Fibroblast of pulmonary artery (primary cell): Measurements from ENCODE around the gene RPTOR.

Experiments
- DNase-seq: peaks from one replicate; pipeline ENCODE4 v3.0.0-alpha.2; 2010; ENCODE audit warnings: low read depth
- H3K4me3 ChIP-seq: replicated peaks from 2 replicates; pipeline ENCODE4 v1.5.1; 2011; ENCODE audit warnings: low read depth, mild to moderate bottlenecking, control low read depth, low read length, moderate library complexity
- TF ChIP-seq, protein P1 (sequence below): IDR thresholded peaks from 2 replicates; pipeline ENCODE4 v1.5.1; 2011; ENCODE audit warnings: mild to moderate bottlenecking, control low read depth, low read length, inconsistent platforms; ENCODE audit errors: missing control alignments

RPTOR gene

DNA sequence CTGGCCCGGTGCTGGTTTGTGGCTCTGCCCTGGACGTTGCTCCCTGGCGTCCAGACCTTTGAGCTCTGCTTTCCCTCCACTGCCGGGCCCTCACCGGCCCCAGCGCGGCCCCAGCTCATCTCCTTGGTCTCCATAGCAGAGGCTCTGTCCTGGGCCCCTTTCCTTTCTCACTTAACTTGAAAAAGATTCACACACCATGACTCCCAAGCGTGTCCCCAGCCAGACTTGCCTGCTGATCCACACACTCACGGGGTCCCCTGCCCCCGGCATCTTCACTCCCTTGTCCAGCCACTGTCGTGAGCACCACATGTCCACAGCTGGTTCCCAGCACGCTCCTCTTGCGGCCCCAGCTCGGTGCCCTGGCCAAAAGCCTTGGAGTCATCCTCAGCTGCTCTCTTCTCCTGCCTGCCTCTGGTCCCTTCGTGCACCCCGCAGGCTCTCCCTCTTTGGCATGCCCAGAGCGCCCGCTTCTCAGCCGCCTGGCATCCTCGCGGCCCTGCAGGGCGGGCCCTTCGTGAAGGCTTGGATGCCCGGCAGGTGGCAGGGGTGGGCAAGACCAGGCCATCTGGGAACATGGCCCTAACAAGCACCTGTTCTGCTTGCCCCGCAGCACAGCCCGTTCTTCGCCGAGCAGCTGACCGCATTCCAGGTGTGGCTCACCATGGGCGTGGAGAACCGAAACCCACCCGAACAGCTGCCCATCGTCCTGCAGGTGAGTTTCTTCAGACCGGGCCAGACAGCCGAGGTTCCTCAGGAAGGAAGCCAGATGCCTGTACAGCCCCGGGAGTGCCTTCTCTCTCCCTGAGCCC lies 301.4 kb downstream of the RPTOR start:
- H3K4me3 ChIP-seq = no peak overlapping the region
- TF ChIP-seq, protein P1, sequence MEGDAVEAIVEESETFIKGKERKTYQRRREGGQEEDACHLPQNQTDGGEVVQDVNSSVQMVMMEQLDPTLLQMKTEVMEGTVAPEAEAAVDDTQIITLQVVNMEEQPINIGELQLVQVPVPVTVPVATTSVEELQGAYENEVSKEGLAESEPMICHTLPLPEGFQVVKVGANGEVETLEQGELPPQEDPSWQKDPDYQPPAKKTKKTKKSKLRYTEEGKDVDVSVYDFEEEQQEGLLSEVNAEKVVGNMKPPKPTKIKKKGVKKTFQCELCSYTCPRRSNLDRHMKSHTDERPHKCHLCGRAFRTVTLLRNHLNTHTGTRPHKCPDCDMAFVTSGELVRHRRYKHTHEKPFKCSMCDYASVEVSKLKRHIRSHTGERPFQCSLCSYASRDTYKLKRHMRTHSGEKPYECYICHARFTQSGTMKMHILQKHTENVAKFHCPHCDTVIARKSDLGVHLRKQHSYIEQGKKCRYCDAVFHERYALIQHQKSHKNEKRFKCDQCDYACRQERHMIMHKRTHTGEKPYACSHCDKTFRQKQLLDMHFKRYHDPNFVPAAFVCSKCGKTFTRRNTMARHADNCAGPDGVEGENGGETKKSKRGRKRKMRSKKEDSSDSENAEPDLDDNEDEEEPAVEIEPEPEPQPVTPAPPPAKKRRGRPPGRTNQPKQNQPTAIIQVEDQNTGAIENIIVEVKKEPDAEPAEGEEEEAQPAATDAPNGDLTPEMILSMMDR = no peak
- DNase-seq = no peak

DNA sequence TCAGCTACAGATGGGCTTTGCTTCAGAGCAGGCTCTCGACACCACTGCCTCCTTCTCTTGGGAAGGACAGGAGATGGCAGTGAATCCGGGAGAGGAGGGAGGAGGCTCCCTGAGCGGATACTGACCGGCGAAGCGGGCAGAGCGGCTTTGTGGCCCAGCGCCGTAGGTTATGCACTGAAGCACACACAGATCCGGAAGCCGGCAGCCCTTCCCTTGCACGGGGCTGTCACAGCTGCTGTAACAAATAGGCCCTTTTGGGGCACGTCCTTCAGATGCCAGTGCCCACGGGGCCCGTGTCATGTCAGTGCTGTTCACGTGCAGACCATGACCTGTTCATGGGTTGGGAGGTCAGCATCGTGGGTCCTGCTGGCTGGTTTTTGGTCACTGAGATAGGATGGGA lies 302.3 kb downstream of the RPTOR start:
- TF ChIP-seq, protein P1 = no peak
- no peak for DNase-seq
- H3K4me3 ChIP-seq = no peak overlapping the region

DNA sequence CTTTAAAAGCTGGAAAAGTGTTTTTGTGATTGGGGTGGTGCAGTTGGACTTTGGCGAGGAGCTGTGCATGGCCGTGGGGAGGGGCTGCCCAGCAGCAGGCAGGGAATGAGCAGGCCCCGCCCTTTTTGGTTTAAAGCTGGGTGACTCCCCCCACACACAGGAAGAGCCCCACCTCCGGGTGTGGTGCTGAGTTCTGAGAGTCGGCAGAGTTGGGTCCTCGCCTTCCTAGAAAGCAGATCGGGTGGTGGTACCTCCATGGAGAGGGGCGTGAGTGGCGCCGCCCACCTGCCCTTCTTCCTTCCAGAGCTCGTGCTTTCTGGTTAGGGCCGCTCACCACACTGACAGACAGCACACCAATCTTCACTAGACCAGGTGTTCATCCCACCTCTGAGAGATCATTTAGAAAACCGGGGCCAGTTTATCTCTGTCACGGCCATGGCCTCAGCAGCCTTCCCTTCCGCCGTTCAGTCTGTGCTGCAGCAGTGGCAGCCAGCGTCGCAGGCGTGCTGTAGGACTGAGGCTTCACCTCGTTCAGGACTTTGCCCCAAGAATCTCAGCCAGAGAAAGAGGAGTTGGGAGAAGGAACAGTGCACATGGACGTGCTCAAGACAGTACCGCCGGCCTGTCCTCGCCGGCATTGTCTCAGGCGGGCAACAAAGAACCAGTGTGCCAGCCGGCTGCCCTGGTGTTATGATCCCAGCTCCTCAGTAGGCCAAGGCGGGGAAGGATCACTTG lies 303.0 kb downstream of the RPTOR start:
- no peak overlapping the region for H3K4me3 ChIP-seq
- DNase-seq = no peak
- TF ChIP-seq, protein P1 = no peak

DNA sequence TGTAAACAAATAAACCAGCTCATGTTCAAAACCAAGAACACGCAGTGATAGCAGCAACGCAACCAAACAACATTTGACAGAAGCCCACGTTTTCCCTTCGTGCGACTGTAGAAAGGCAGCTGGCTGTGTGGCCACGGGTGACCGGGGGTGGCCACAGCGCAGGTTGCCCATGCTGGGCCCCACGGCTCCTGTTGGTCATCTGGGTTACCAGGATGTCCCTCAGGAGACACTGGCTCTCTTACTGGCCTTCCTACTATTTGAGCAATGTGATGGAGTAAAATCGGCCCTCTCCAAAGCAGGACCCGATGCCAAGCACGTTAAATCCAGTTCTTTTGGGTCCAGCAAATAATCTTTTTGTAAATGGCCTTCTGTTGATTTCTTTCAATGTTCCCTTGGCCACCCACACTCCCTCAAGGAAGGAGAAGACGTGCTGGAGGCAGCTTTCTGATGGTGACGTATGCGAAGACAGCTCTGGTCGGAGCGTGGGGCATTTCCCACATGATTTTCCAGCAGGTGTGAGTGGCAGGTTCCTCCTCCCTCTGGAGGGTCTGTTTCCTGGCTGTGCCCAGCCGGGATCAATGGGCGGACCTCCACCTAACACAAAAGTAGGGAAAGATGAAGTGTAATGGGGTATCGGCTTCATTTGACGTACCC lies 303.9 kb downstream of the RPTOR start:
- TF ChIP-seq, protein P1 = no peak
- DNase-seq = no peak
- H3K4me3 ChIP-seq = no peak overlapping the region

DNA sequence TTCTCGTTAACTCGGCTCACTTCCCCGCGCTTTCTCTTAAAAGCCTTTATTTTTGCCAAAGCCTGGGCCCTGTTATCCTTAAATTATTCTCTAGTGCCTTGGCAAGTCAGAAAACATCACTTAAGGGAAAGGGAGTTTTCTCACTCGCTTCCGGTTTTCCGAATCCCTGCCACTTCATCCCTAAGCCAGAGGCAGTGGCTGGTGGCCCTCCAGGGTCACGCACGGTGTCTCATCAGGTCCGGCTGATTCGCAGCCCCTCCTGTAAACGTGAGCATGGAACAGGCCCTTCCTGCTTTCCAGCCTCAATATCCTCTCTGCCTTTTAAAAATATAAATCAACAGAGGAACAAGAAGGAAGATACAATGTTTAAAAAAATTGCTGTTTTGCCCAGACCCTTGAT lies 304.5 kb downstream of the RPTOR start:
- DNase-seq = no peak
- H3K4me3 ChIP-seq = no peak overlapping the region
- TF ChIP-seq, protein P1 = no peak

DNA sequence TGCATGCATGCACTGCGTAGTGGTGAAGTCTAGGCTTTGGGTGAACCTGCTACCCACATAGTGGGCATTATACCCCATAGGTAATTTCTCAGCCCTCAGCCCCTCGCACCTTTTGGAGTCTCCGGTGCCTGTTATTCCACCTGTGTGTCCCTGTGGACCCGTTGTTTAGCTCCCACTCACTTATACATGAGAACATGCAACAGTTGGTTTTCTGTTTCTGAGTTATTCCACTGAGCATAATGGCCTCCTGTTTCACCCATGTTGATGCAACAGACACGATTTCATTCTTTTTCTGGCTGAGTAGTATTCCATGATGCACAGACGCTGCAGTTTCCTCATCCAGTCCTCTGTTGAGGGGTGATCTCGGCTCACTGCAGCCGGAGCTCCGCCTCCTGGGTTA lies 305.5 kb downstream of the RPTOR start:
- H3K4me3 ChIP-seq = no peak overlapping the region
- DNase-seq = no peak
- TF ChIP-seq, protein P1 = no peak
